HG02623 (cell line): ENCODE results near the gene SH3GLB1.
"Not testable (repeated sequence)": the region's sequence is repeated elsewhere in the genome, so short reads cannot be mapped to it uniquely, and the experiment has no call there.

ENCODE experiments used
- ATAC-seq: cut with Tn5 transposase; IDR thresholded peaks from one replicate; pipeline ENCODE4 v1.9.1; 2021; ENCODE audit warnings: moderate library complexity; ENCODE audit not compliant: unreplicated experiment

Gene SH3GLB1

DNA sequence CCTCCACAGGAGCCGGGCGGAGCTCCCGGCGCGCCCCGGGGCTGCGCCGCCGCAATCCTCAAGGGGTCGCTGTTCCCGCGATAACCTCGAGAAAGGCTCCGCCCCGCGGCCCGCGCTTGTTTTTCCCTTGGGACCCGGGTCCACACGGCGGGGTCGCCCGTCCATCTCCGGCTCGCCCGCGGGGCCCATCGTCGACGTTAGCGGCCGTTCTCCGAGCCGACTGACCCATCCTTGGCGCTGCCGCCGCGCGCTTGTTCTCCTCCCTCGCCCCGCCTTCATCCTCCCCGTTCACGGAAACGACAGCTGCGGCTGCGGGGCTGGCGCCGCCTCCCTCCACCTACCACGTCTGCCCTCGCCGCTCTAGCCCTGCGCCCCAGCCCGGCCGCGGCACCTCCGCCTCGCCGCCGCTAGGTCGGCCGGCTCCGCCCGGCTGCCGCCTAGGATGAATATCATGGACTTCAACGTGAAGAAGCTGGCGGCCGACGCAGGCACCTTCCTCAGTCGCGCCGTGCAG is at the start of gene SH3GLB1:
SH3GLB1 (plus strand) TSS at position 119 of the 514 bp plus-strand sequence; CDS start at position 443, 324 bp downstream.
- peak; percentile 82 for ATAC-seq

GRCh38 chr1:86658381-86658780 is 46.0 kb upstream of the SH3GLB1 start:
- ATAC-seq: not testable (repeated sequence)

DNA sequence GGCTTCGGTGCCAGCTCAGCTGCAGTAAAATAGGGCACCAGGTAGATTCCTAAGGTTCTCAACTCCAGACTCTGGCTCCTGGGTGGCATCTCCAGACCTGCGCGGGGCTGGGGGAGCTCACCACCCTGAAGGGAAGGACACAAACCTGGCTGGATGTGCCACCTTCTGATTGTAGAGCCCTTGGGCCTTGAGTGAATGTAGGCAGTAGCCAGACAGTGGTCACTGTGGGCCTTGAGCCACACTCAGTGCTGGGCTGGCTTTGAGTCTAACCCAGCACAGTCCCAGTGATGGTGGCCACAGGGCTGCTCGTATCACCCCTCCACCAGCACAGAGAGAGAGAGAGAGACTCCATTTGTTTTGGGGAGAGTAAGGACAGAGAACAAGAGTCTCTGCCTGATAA is 38.0 kb upstream of the SH3GLB1 start:
- ATAC-seq: no peak

- ATAC-seq: no peak
These were observed 16.8 kb upstream of the SH3GLB1 start for GRCh38 chr1:86687595-86687994.

GRCh38 chr1:86692641-86693040 is 11.7 kb upstream of the SH3GLB1 start:
- no peak for ATAC-seq

DNA sequence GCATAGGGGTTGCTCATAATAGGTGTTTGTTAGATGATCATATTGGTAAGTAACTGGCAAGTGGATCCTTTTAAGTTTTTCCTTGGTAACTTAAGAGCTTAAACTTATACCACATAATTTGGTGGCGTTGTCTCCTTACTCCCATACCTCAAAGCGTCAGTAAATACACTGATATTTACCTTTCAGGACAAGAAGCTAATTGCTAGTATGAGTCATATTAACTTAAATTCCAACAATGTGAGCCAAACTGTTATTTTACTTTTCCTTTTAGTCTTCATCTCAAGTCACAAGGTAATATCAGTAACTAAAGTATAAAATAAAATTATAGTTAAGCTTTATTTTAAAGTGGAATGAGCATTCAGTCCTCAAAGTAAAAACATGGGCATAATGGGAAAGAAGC is 9.0 kb upstream of the SH3GLB1 start:
- ATAC-seq: no peak

GRCh38 chr1:86696522-86696921 is 7.9 kb upstream of the SH3GLB1 start:
- ATAC-seq: no peak

DNA sequence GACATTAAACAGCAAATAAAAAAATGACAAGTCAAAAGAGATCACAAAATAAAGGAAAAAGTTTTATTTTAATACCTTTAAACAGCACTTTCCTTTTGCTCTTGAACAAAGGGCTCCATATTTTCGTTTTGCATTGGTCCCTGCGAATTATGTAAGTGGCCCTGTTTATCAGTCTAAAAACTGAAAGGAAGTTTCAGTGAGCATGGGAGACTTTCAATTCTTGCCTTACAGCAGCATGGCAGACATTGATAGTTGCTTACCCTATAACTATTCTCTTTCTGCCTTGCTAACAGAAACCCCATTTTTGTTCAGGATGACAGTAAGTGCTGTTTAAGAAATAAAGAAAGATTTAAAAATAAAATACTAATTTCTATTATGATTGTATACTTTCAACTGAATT is 5.2 kb upstream of the SH3GLB1 start:
- ATAC-seq: no peak

GRCh38 chr1:86701731-86702130 is 2.6 kb upstream of the SH3GLB1 start:
- ATAC-seq: no peak

DNA sequence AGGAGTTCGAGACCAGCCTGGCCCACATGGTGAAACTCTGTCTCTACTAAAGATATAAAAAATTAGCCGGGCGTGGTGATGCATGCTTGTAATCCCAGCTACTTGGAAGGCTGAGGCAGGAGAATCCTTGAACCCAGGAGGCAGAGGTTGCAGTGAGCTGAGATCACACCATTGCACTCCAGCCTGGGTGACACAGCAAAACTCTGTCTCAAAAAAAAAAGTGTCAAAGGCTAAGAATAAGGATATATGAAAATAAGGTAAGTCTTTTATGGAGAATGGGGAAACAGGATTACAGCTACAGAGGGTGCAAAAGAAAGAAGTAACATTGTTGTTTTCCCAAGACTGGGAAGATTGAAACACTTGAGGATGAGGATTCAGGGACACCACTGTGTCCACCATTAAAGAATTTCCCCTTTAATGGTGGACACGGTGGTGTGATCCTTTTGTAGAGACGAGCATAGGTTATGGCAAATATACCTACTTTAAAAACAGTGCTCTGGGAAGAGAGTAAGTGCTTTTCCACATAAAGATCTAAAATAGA is 1.4 kb upstream of the SH3GLB1 start:
- not testable (repeated sequence) for ATAC-seq

DNA sequence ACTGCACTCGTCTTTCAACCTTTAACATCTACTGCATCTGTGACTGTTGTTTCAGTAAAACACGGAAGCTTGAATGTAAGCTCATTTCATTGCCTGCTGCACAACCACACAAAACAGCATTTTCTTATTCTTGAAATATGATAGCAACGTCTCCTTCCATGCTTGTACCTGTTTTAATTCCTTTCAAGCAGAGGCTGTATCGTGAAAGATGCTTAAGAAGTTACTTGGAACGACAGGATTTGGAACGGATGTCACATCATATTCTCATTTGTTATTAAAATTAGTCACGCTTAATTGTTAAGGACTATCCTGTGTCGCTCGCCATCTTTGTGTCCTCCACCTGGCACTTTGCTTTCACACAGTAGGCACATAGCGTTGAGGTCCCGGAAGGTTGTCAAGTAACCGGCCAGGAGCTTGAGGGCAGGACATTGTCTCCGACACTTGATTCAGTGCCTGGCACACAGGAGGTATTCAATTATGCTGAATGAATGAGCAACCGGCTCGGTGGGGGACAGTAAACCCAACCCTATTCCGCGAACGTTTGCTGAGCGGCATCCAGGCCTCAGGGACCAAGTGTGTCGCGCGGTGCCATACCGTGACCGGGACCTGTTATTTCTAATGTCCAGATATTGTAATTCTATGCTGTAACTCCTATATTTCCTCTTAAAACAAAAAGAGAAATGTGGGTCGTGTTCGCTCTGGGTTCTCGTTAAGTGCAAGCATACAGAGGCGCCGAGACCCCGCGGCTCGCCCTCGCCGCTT is 499 bp upstream of the SH3GLB1 start:
- peak; percentile 29 for ATAC-seq

DNA sequence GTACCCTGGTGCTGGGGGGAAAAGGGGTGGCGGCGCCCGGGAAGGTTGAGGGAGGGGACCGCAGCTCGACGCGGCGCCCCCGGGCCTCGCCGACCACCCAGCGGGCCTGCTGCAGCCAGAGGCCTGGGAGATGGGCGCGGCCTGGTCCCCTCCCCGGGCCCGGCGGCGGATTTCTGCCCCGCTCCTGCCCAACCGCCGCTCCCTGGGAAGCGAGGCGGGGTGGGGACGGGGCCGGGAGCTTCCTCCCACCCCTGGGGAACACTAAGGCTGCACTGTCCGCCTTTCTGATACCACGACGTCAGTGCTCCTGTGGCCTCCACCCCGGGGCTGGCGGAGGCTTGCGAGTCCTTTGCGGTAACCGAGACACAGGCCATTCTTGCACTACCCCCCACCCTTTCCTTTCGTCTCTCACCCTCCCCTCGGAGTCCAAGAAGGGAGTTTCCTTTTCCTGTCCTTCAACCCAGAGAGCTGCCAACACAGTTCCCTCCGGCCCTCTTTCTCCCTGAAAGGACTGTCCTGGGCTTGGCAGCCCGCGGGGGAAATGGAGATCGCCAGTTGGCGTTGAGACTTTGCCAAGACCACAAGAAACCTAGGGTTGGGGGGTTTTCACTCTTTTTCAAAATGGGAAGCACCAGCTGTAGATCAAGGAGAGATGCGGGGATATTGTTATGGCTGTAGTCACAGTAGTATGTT is 742 bp downstream of the SH3GLB1 start:
- peak; percentile 26 for ATAC-seq

- no peak for ATAC-seq
These were observed 1.2 kb downstream of the SH3GLB1 start for GRCh38 chr1:86705665-86705985.

- no peak for ATAC-seq
These were observed 1.8 kb downstream of the SH3GLB1 start for GRCh38 chr1:86706018-86706635.

DNA sequence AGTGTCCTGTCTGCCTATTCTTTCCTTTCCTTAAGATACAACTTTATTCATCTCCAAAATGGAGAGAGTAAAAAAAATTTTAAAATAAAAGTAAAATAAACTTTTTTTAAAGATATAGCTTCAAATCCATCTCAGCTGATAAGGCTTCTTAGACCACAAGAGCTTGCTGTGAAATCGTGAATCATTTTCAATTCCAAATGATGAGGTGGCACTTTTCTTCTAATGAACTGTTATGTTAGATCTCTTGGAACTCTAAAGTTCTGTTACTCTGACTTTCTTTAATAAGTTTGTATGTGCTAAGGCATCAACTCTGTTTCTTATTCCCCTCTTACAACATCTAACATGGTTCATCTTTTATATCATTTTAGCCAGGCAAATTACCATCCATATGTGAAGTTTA is 4.5 kb downstream of the SH3GLB1 start:
- no peak for ATAC-seq

GRCh38 chr1:86712088-86712860 is 7.9 kb downstream of the SH3GLB1 start:
- no peak for ATAC-seq

DNA sequence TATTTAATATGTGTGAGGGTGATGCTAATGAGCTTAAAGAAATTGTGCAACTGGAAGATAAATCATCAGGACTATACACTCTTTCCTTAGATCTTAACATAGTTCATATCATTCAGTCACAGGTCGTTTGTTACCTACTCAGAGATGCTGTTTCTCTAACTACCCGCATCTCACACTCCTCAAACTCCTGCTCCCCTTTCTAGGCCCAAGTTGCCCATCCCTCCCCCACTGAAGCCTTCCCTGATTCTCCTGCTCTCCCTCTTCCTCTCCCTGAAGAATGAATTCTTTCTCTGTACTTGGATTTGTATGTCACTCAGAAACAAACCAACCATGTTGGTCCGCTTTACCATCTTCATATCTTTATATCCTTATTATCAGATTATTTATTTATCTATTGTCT is 9.1 kb downstream of the SH3GLB1 start:
- ATAC-seq: no peak

- no peak for ATAC-seq
These were observed 9.8 kb downstream of the SH3GLB1 start for GRCh38 chr1:86714159-86714558.

DNA sequence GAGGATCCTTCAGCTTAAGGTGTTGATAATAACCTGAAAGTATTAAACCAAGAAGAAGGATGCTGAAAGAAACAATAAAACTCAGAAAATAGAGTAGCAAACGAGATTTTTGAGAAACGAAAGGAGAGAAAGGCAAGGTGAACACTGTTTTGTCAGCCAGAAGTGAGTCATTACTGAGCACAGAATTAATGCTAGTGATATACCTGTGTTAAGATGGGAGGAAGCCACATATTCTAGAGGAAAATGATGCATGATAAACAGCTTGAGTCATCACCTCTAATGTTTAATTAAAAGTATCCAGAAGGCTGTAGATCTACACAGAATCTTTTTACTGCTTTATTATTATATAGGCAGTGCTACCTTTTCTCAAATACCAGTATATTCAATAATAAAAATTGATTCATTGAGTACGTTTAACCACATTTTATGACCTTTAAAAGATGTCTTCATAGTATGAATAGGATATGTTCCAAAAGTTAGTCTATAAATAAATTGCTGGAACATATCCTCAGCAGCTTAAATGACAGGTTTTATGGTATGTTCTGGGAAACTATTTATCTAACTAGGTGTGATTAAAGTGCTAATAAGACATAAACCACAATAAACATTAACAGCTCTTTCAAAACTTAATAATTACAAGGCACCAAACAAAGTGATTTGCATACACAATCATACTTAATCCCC is 10.3 kb downstream of the SH3GLB1 start:
- no peak for ATAC-seq

GRCh38 chr1:86718786-86719185 is 14.4 kb downstream of the SH3GLB1 start:
- ATAC-seq: no peak
